Right atrium auricular region (tissue), 2 donors: ENCODE data around the gene TENM3. TPM values are rescaled to one million over a fixed set of nuclear protein-coding genes. Genes with fewer than 3 reads are reported as not detected.

Source experiments
- DNase-seq: peaks from one replicate; pipeline ENCODE4 v3.0.0-alpha.2; 2019; ENCODE audit warnings: low spot score
- H3K27ac ChIP-seq, 2 donors: fragments of 200-600 bp; sonication (generic); 1 replicate in 1 of 2; 2 replicates in 1 of 2; pipeline ENCODE4 v1.5.1; 2016 to 2019
- H3K27me3 ChIP-seq, 2 donors: fragments of 200-600 bp; sonication (generic); one replicate each; pipeline versions ENCODE4 v1.5.1 to v1.6.0; 2017 to 2019
- H3K36me3 ChIP-seq: fragments of 200-600 bp; sonication (generic); one replicate; pipeline ENCODE4 v1.5.1; 2016
- H3K4me1 ChIP-seq, 2 donors: fragments of 200-600 bp; sonication (generic); one replicate each; pipeline versions ENCODE4 v1.5.1 to v1.6.0; 2017 to 2019
- H3K4me3 ChIP-seq, 2 donors: fragments of 200-600 bp; sonication (generic); 1 replicate in 1 of 2; 2 replicates in 1 of 2; pipeline ENCODE4 v1.5.1; 2017 to 2019; ENCODE audit warnings: mild to moderate bottlenecking in 1 of 2, moderate library complexity in 1 of 2
- H3K9me3 ChIP-seq, 2 donors: fragments of 200-600 bp; sonication (generic); one replicate each; pipeline ENCODE4 v1.5.1; 2019
- CTCF ChIP-seq, 2 donors: fragments of 200-600 bp; sonication (generic); IDR thresholded peaks; one replicate each; pipeline ENCODE4 v1.5.1; 2019; ENCODE audit warnings: antibody characterized with exemption in 2 of 2
- total RNA-seq, 2 donors: library from RNA; depleted of rRNA; stranded (reverse); fragments of >200 nt; gene quantifications; one replicate each; pipeline ENCODE4 v1.1.0, GENCODE V29; 2016

The TENM3 gene
- total RNA-seq, 2 donors from 2014 or later, result 10.7 to 15.9 TPM

- Histone ChIP-seq H3K36me3 (no peaks in the 10 kb centered on the region), H3K4me1 (no peaks in the 10 kb centered on the region), H3K9me3 (no peaks in the 10 kb centered on the region), H3K27ac (no peak overlapping the region), H3K4me3 (no peak overlapping the region), H3K27me3 (no peaks in the 10 kb centered on the region)
- DNase-seq, result no peak
- TF ChIP-seq CTCF (IDR thresholded peaks at IDR 0.05), result no peak
Observed at GRCh38 chr4:182254026-182254780, 11.0 kb downstream of the TENM3 start.

- H3K27ac ChIP-seq, result no peak overlapping the region
- DNase-seq, result no peak
- H3K27me3 ChIP-seq, result no peaks in the 10 kb centered on the region
- H3K4me3 ChIP-seq, result no peak overlapping the region
- no peaks in the 10 kb centered on the region for H3K9me3 ChIP-seq
- no peaks in the 10 kb centered on the region for H3K36me3 ChIP-seq
- TF ChIP-seq CTCF (IDR thresholded peaks at IDR 0.05), result no peak
- no peaks in the 10 kb centered on the region for H3K4me1 ChIP-seq
Observed at GRCh38 chr4:182255441-182256190, 12.4 kb downstream of the TENM3 start.

GRCh38 chr4:182257016-182257415, 13.8 kb downstream of the TENM3 start:
- no peak overlapping the region for H3K4me3 ChIP-seq
- no peaks in the 10 kb centered on the region for H3K9me3 ChIP-seq
- no peaks in the 10 kb centered on the region for H3K27me3 ChIP-seq
- H3K36me3 ChIP-seq, result no peaks in the 10 kb centered on the region
- H3K4me1 ChIP-seq, result no peaks in the 10 kb centered on the region
- H3K27ac ChIP-seq, result no peak overlapping the region
- TF ChIP-seq CTCF (IDR thresholded peaks at IDR 0.05), result no peak
- no peak for DNase-seq

- H3K27ac ChIP-seq, result no peak overlapping the region
- TF ChIP-seq CTCF (IDR thresholded peaks at IDR 0.05), result no peak
- DNase-seq, result no peak
- no peak overlapping the region for H3K4me3 ChIP-seq
- no peaks in the 10 kb centered on the region for H3K9me3 ChIP-seq
- no peaks in the 10 kb centered on the region for H3K4me1 ChIP-seq
- H3K36me3 ChIP-seq, result no peaks in the 10 kb centered on the region
- no peaks in the 10 kb centered on the region for H3K27me3 ChIP-seq
Observed at GRCh38 chr4:182257503-182257902, 14.3 kb downstream of the TENM3 start.

GRCh38 chr4:182258441-182259000, 15.3 kb downstream of the TENM3 start:
- Histone ChIP-seq H3K9me3 (no peaks in the 10 kb centered on the region), H3K4me1 (no peaks in the 10 kb centered on the region), H3K4me3 (no peak overlapping the region), H3K36me3 (no peaks in the 10 kb centered on the region), H3K27ac (no peak overlapping the region), H3K27me3 (no peaks in the 10 kb centered on the region)
- TF ChIP-seq CTCF (IDR thresholded peaks at IDR 0.05), result no peak
- DNase-seq, result no peak
